ENCODE data around the gene TAOK2.

- TF ChIP-seq CTCF (IDR thresholded peaks at IDR 0.05; ENCODE audit: poor library complexity) (no peak), EZH2 (IDR thresholded peaks at IDR 0.05; ENCODE audit: borderline replicate concordance) (no peak), EZH2phosphoT487 (IDR thresholded peaks at IDR 0.05; ENCODE audit: low read depth, severe bottlenecking, unreplicated experiment) (no peak)
These were observed 14.8 kb downstream of the TAOK2 start for GRCh38 chr16:29988346-29989075.
